A549 (cell line): ENCODE measurements around the gene NUDT7. TPM values are rescaled to one million over a fixed set of nuclear protein-coding genes. Genes with fewer than 3 reads are reported as not detected.

ENCODE experiments used
- ATAC-seq, 2 experiments: fragments of 200-7000 bp in 1 of 2; fragments of >200 bp in 1 of 2; cut with Nextera tagmentation in 1 of 2; cut with Tn5 transposase in 1 of 2; 3 replicates each; pipeline versions ENCODE4 v1.8.0 to v1.9.1; 2018 to 2020; ENCODE audit warnings: mild to moderate bottlenecking in 1 of 2, moderate library complexity in 1 of 2
- CTCF ChIA-PET: fragments of 300-600 bp; sonication (Branson Sonifier 250); formaldehyde crosslinking; extraction: SDS; loops from one replicate; lab custom pipeline; 2021; ENCODE audit warnings: antibody characterized with exemption, inconsistent platforms; lab: Yijun Ruan, JAX
- POLR2A ChIA-PET: fragments of 350-600 bp; formaldehyde crosslinking; extraction: SDS; loops from one replicate; lab custom pipeline; 2021; ENCODE audit warnings: antibody characterized with exemption, inconsistent platforms; lab: Yijun Ruan, JAX
- DNase-seq, 2 experiments: peaks; one replicate each; pipeline versions ENCODE4 v3.0.0 to v3.0.0-alpha.2; 2011 to 2016; ENCODE audit warnings: low read depth in 1 of 2, low spot score in 1 of 2
- FAIRE-seq: peaks from 2 replicates; lab custom pipeline; 2011; peaks lifted over from hg19 to GRCh38; lab: Jason Lieb, UNC
- H3K27ac ChIP-seq, 2 experiments: fragments of >200 bp; sonication (Bioruptor Twin); formaldehyde crosslinking; 3 replicates each; pipeline ENCODE4 v1.5.1; 2016 to 2017
- H3K4me1 ChIP-seq: fragments of >200 bp; sonication (Bioruptor Twin); formaldehyde crosslinking; 3 replicates; pipeline ENCODE4 v1.6.1; 2016
- H3K4me2 ChIP-seq: fragments of >200 bp; sonication (Bioruptor Twin); formaldehyde crosslinking; 3 replicates; pipeline ENCODE4 v1.6.1; 2016
- H3K4me3 ChIP-seq: fragments of >200 bp; sonication (Bioruptor Twin); formaldehyde crosslinking; 3 replicates; pipeline ENCODE4 v1.5.1; 2016
- H3K9me3 ChIP-seq: fragments of >200 bp; sonication (Bioruptor Twin); formaldehyde crosslinking; 3 replicates; pipeline ENCODE4 v1.6.1; 2016
- ATOH8 ChIP-seq: fragments of 250-450 bp; sonication (Bioruptor Pico); IDR thresholded peaks from 2 replicates; pipeline ENCODE4 v1.5.0; 2020; ENCODE audit warnings: low read depth, mild to moderate bottlenecking, moderate library complexity
- BCL3 ChIP-seq: fragments of >200 bp; sonication (Bioruptor Twin); formaldehyde crosslinking; IDR thresholded peaks from 3 replicates; pipeline ENCODE4 v1.6.1; 2016
- BHLHE40 ChIP-seq: IDR thresholded peaks from 2 replicates; pipeline ENCODE4 v1.6.1; 2012; ENCODE audit warnings: low read depth, low read length, inconsistent platforms
- CEBPB ChIP-seq, 2 experiments: fragments of >200 bp in 1 of 2; sonication (Bioruptor Twin) in 1 of 2; formaldehyde crosslinking in 1 of 2; IDR thresholded peaks; 2 replicates each; pipeline ENCODE4 v1.6.1; 2012 to 2016
- CTCF ChIP-seq: fragments of >200 bp; sonication (Bioruptor Twin); formaldehyde crosslinking; IDR thresholded peaks from 3 replicates; pipeline ENCODE4 v1.5.1; 2016
- ESRRA ChIP-seq: fragments of 150-350 bp; IDR thresholded peaks from 2 replicates; pipeline ENCODE4 v1.6.1; 2014; ENCODE audit warnings: mild to moderate bottlenecking, low read length, borderline replicate concordance
- FOSL2 ChIP-seq, 2 experiments: fragments of 450-650 bp in 1 of 2; fragments of >200 bp in 1 of 2; sonication (Bioruptor Twin) in 1 of 2; formaldehyde crosslinking; IDR thresholded peaks; 2 replicates each; pipeline versions ENCODE4 v1.5.0 to v1.6.1; 2016 to 2020; ENCODE audit warnings: mild to moderate bottlenecking in 1 of 2, moderate library complexity in 1 of 2
- HDAC2 ChIP-seq: fragments of 200-600 bp; sonication (generic); IDR thresholded peaks from 2 replicates; pipeline ENCODE4 v1.6.1; 2016
- HES2 ChIP-seq: fragments of >200 bp; sonication (Bioruptor Twin); formaldehyde crosslinking; IDR thresholded peaks from 2 replicates; pipeline ENCODE4 v1.6.1; 2016
- HOXB13 ChIP-seq: fragments of 250-450 bp; sonication (Bioruptor Pico); IDR thresholded peaks from 2 replicates; pipeline ENCODE4 v1.5.0; 2020; ENCODE audit warnings: low read depth, mild to moderate bottlenecking, moderate library complexity
- HOXB5 ChIP-seq: fragments of 250-450 bp; sonication (Bioruptor Pico); IDR thresholded peaks from 2 replicates; pipeline ENCODE4 v1.5.0; 2020; ENCODE audit warnings: mild to moderate bottlenecking, moderate library complexity
- JUNB ChIP-seq: fragments of >200 bp; sonication (Bioruptor Twin); formaldehyde crosslinking; IDR thresholded peaks from 2 replicates; pipeline ENCODE4 v1.6.1; 2016
- KDM1A ChIP-seq: fragments of 200-600 bp; sonication (generic); IDR thresholded peaks from 2 replicates; pipeline ENCODE4 v1.6.1; 2016; ENCODE audit warnings: low read depth, mild to moderate bottlenecking
- KDM5A ChIP-seq: fragments of 200-600 bp; sonication (generic); IDR thresholded peaks from 2 replicates; pipeline ENCODE4 v1.6.1; 2016; ENCODE audit warnings: antibody characterized with exemption, mild to moderate bottlenecking
- MYC ChIP-seq: IDR thresholded peaks from 2 replicates; pipeline ENCODE4 v1.6.1; 2012; ENCODE audit warnings: mild to moderate bottlenecking, inconsistent platforms, low read length, improper control_type of control experiment, borderline replicate concordance
- POLR2AphosphoS2 ChIP-seq: conservative IDR thresholded peaks from 2 replicates; pipeline ENCODE4 v1.6.1; 2012; ENCODE audit warnings: low read length, improper control_type of control experiment, inconsistent platforms
- RARB ChIP-seq: fragments of 250-450 bp; sonication (Bioruptor Pico); IDR thresholded peaks from 2 replicates; pipeline ENCODE4 v1.8.0; 2021; ENCODE audit warnings: mild to moderate bottlenecking, moderate library complexity
- RCOR1 ChIP-seq: fragments of 150-350 bp; IDR thresholded peaks from 2 replicates; pipeline ENCODE4 v1.6.1; 2014; ENCODE audit warnings: antibody characterized with exemption, low read length, low read depth
- TP53 ChIP-seq: fragments of 250-450 bp; sonication (Bioruptor Pico); IDR thresholded peaks from 2 replicates; pipeline ENCODE4 v1.5.0; 2021; ENCODE audit warnings: mild to moderate bottlenecking, moderate library complexity
- ZC3H11A ChIP-seq: fragments of 450-650 bp; IDR thresholded peaks from 2 replicates; pipeline ENCODE4 v1.6.1; 2014; ENCODE audit warnings: antibody characterized with exemption, mild to moderate bottlenecking
- ZFP36 ChIP-seq: fragments of 450-650 bp; IDR thresholded peaks from 2 replicates; pipeline ENCODE4 v1.6.1; 2014; ENCODE audit warnings: borderline replicate concordance; ENCODE audit not compliant: partially characterized antibody
- ZSCAN20 ChIP-seq: fragments of 250-450 bp; sonication (Bioruptor Pico); IDR thresholded peaks from 2 replicates; pipeline ENCODE4 v1.8.0; 2022; ENCODE audit warnings: mild to moderate bottlenecking, moderate library complexity
- WGBS: methylation state at CpG from one replicate; pipeline ENCODE4 v1.1.6; 2017; ENCODE audit errors: missing lambda C conversion rate; 5-methylcytosine and 5-hydroxymethylcytosine counted together
- polyA plus RNA-seq, 4 experiments: library from polyadenylated mRNA; depleted of rRNA in 3 of 4; stranded (reverse); fragments of >200 nt; fragmentation: RNase III in 1 of 4; extraction: RNeasy Plus Mini Kit Qiagen cat#74134 plus additional on column Dnase treatment in 1 of 4; gene quantifications; 2 replicates in 3 of 4; 3 replicates in 1 of 4; pipeline ENCODE4 v1.2.3, GENCODE V29; 2011 to 2017

NUDT7 gene
- polyA plus RNA-seq, 2 of the 4 experiments (the other 2 are of a cell fraction): 6.9 to 19.8 TPM

GRCh38 chr16:77736879-77737278 is 14.6 kb downstream of the NUDT7 start:
- TF ChIP-seq MYC: no peak
- TF ChIP-seq HOXB13 (CRISPR knock-in tag): no peak
- TF ChIP-seq JUNB: no peak
- TF ChIP-seq ZFP36: no peak
- TF ChIP-seq ZC3H11A: no peak
- no peak for TF ChIP-seq ESRRA
- TF ChIP-seq BCL3: no peak
- TF ChIP-seq KDM5A: no peak
- no peak for TF ChIP-seq KDM1A
- TF ChIP-seq RCOR1: no peak
- TF ChIP-seq CEBPB (IDR thresholded peaks at IDR 0.05): no peak
- no peak for TF ChIP-seq HES2
- TF ChIP-seq BHLHE40: no peak
- TF ChIP-seq RARB (CRISPR knock-in tag): no peak
- no peak for TF ChIP-seq ATOH8 (CRISPR knock-in tag)
- no peak for ATAC-seq
- Histone ChIP-seq H3K4me3 (no peak overlapping the region), H3K9me3 (no peaks in the 10 kb centered on the region), H3K4me2 (no peak overlapping the region), H3K4me1 (no peaks in the 10 kb centered on the region), H3K27ac (no peak overlapping the region)
- FAIRE-seq: no peak
- DNase-seq: no peak
- WGBS: 2% methylated on average over 1 of the region's 1 CpG
- ChIA-PET POLR2A (no interaction called here), CTCF (no interaction called here)

GRCh38 chr16:77738706-77739558 is 16.6 kb downstream of the NUDT7 start:
- WGBS: 61% methylated on average over 10 of the region's 10 CpGs
- ChIA-PET POLR2A (no interaction called here), CTCF (no interaction called here)
- TF ChIP-seq FOSL2 (IDR thresholded peaks at IDR 0.05): no peak
- no peak for TF ChIP-seq FOSL2 (CRISPR knock-in tag; IDR thresholded peaks at IDR 0.05)
- no peak for TF ChIP-seq BHLHE40
- TF ChIP-seq POLR2AphosphoS2: no peak
- no peak for TF ChIP-seq HDAC2
- no peak for TF ChIP-seq CTCF
- TF ChIP-seq HOXB5 (CRISPR knock-in tag): no peak
- no peak for TF ChIP-seq ZSCAN20
- no peak for TF ChIP-seq TP53
- TF ChIP-seq ESRRA: no peak
- H3K9me3 ChIP-seq: no peaks in the 10 kb centered on the region
- ATAC-seq (no peak), FAIRE-seq (no peak), DNase-seq (no peak)
- H3K4me1 ChIP-seq: no peaks in the 10 kb centered on the region
- no peak overlapping the region for H3K4me2 ChIP-seq
- H3K27ac ChIP-seq: no peak overlapping the region
- H3K4me3 ChIP-seq: no peak overlapping the region
